GM12873 (cell line): Measurements from ENCODE around the gene PTPRQ.

Experiments used
- CTCF ChIP-seq: IDR thresholded peaks from 2 replicates; pipeline ENCODE4 v1.5.1; 2012; ENCODE audit warnings: low read depth, mild to moderate bottlenecking, moderate library complexity, low read length, control low read depth; ENCODE audit not compliant: insufficient read depth; ENCODE audit errors: missing control alignments

Gene PTPRQ

GRCh38 chr12:80690513-80690912 is 246.5 kb downstream of the PTPRQ start:
- no peak for TF ChIP-seq CTCF

GRCh38 chr12:80692114-80692513 is 248.1 kb downstream of the PTPRQ start:
- no peak for TF ChIP-seq CTCF

- TF ChIP-seq CTCF: no peak
These were observed 253.3 kb downstream of the PTPRQ start for GRCh38 chr12:80697270-80697887.

- TF ChIP-seq CTCF: no peak
These were observed 254.2 kb downstream of the PTPRQ start for GRCh38 chr12:80698256-80698655.

GRCh38 chr12:80698847-80699542 is 255.0 kb downstream of the PTPRQ start:
- no peak for TF ChIP-seq CTCF

- no peak for TF ChIP-seq CTCF
These were observed 256.3 kb downstream of the PTPRQ start for GRCh38 chr12:80700327-80700726.

- no peak for TF ChIP-seq CTCF
These were observed 257.4 kb downstream of the PTPRQ start for GRCh38 chr12:80701388-80701787.
